GM19467 (cell line): Measurements from ENCODE around the gene CLEC18B.
"Not testable (repeated sequence)": the region's sequence is repeated elsewhere in the genome, so short reads cannot be mapped to it uniquely, and the experiment has no call there.

Experiments
- ATAC-seq: cut with Tn5 transposase; IDR thresholded peaks from one replicate; pipeline ENCODE4 v1.9.1; 2021; ENCODE audit warnings: mild to moderate bottlenecking, moderate library complexity; ENCODE audit not compliant: unreplicated experiment

The CLEC18B gene

GRCh38 chr16:74361646-74362610 is 59.4 kb downstream of the CLEC18B start:
- not testable (repeated sequence) for ATAC-seq
